Hematopoietic multipotent progenitor cell treated with erythropoietin and hydrocortisone succinate and interleukin-3 and kit ligand, for 15 days (in vitro differentiated cells): Measurements from ENCODE around the gene LRIG1.

Source experiments
- DNase-seq: peaks from one replicate; pipeline ENCODE4 v3.0.0-alpha.2; 2015; ENCODE audit warnings: low spot score

Gene LRIG1

GRCh38 chr3:66401157-66401550, 99.7 kb downstream of the LRIG1 start:
- no peak for DNase-seq

- no peak for DNase-seq
Observed at GRCh38 chr3:66400411-66401156, 100.2 kb downstream of the LRIG1 start.

DNA sequence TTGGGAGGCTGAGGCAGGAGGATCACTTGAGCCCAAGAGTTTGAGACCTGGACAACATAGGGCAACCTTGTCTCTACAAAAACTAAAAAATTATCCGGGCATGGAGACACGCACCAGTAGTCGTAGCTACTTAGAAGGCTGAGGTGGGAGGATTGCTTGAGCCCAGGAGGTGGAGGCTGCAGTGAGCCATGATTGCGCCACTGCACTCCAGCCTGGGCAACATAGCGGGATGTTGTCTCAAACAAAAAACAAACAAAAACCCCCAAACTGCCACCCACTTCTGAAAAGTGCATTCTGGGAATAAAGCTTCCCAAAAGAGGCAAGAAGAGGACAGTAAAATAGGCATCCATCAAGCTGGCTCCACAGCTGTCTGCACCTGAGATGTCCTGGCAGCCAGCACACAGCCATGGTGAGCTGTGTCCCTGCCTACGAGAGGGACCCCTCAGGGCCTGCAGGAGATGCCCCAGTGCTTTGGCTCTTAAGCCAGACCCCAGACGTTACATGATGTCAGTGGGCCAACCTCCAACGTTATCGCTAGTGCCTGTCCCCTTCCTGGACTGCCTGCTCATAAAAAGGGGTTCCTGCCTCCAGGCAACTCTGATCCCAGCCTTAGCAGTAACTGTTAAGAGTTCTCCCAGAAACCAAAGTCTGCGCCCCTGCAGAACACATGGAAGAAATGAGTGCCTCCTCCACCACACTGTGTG, 101.1 kb downstream of the LRIG1 start:
- no peak for DNase-seq

DNA sequence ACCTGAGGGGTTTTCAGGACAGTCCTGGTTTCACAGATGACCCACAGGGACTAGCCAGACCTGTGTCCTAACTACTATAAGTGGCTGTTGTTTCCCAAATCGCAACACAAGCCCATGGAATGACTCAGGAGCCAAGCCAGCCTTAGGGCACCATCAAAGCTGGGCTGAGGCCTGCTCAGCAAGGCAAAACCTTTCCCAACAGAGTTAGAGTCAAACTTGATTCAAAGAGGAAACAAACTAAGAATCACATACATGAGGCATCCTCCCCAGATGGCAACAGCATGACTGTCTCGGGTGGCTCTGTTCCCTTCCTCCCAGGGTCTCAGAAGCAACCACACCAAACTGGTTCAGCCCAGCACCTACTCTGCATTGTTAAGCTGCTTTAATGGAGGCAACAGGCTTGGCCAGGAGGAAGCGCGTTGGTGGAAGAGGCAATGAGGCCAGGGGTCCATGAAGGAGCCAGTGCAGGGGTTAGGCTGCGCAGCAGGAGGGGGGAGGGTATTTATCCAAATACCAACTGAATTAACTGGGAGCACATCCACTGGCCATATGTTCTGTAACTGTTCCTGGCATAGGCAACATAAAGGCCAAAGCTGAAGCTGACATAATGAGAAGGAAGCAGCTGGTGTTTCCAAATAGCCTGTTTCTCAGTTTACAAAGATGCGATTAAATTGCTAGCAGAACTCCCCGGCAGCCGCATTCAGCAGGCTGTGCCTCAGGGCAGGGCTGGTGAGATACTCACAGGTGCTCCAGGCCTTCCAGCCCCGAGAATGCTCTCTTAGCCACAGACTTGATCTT, 102.4 kb downstream of the LRIG1 start:
- no peak for DNase-seq

GRCh38 chr3:66397745-66398144, 103.1 kb downstream of the LRIG1 start:
- no peak for DNase-seq

- DNase-seq, result no peak
Observed at GRCh38 chr3:66396888-66397287, 103.9 kb downstream of the LRIG1 start.

- DNase-seq, result no peak
Observed at GRCh38 chr3:66396161-66396760, 104.6 kb downstream of the LRIG1 start.

DNA sequence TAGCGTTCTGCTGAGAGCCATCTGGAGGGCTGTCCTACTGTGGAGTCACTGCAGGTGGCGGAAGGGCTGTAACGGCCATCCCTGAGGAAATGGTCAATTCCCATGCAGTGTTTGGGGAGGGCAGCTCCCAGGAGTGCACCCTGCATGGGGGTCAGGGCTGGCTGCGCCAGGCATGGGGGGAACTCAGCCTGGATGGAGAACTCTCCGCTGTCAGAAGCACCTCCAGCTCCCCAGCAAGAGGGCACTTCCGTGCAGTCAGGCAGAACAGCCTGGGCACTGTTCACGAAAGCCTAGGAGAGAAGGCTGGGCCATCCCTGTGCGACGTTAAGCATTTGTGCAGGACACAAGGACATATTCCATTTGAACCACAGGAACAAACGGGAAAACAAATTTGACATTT, 105.2 kb downstream of the LRIG1 start:
- no peak for DNase-seq

- no peak for DNase-seq
Observed at GRCh38 chr3:66394753-66395249, 106.0 kb downstream of the LRIG1 start.

DNA sequence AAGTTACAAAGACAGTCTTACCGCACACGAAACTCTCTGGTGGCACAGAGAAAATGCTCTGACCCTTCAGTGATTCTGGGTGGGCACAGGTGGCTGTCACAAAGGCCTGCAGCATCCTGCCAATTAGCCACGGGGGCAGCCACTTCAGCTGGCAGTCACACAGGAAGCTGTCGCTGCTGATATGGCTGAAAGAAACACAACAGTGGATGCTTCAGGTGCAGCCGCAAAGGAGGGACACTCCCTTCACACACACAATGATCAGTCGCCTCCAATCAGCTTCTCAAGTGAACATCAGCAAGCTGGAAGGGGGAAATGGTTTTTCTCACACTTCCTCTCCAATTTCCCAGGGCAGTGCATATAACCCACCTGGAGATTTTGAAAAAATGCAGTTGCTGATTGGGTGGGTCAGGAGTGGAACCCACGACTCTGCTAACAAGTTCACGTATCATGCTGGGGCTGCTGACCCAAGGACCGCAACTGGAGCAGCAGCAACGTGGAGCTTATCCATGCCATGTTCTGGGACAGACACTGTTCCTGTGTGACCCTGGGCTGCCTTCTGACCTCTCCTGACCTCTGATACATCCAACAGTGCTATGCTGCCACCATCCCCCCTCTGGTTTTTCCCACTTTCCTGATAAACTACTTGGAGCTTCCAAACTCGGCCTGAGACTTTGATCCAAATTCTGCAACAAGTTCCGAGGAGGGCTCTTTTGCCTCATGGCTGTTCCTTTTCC, 106.6 kb downstream of the LRIG1 start:
- no peak for DNase-seq

DNA sequence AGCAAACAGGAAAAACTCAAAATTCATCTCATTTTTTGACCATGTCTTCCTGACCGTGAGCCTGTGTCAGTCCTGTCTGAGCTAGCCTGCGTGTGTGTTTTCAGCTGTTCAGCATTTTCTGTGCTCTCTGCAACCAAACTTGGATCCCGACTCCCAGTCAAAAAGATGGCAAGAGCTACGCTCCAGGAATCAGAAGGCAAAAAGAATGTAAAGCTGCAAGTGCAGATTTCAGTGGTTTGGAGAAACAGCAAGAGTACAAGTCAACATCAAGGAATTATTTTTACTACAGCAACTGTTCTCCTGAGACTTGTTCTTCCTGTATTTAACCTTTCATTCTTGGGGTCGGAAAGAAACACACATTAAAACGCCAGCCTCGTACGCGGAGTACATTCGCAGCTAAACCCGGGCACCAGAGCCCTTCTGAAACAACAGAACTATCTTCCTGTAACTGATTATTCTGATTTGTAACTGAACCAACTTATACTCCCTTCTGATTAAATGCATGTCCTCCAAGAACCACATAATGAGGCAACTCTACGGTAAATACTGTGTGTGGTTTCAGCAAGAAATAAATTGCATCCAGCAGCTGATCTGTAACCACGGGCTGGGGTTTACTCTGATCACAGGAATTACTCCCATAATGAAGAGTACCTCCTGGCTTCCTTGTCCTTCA, 107.4 kb downstream of the LRIG1 start:
- no peak for DNase-seq

DNA sequence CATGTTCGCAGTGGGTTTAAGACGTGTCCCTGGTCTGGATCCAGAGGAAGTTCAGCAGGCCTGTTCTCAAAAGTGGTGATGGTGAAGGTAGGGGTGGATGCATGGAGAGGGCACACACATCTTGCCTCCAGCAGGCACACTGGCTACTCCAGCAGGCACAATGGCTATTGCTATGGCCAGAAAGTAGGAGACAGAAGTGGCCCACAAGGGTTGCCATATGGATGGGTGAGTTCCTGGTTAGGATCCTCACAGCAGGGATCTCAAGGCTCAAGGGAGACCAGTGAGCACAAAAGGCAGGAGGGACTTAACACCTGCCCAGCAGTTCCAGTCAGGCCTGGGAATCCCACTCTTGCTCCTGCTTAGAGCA, 107.9 kb downstream of the LRIG1 start:
- DNase-seq, result no peak

GRCh38 chr3:66392512-66392911, 108.3 kb downstream of the LRIG1 start:
- DNase-seq, result no peak

- no peak for DNase-seq
Observed at GRCh38 chr3:66390013-66390412, 110.8 kb downstream of the LRIG1 start.

GRCh38 chr3:66386925-66387650, 113.7 kb downstream of the LRIG1 start:
- DNase-seq, result no peak

DNA sequence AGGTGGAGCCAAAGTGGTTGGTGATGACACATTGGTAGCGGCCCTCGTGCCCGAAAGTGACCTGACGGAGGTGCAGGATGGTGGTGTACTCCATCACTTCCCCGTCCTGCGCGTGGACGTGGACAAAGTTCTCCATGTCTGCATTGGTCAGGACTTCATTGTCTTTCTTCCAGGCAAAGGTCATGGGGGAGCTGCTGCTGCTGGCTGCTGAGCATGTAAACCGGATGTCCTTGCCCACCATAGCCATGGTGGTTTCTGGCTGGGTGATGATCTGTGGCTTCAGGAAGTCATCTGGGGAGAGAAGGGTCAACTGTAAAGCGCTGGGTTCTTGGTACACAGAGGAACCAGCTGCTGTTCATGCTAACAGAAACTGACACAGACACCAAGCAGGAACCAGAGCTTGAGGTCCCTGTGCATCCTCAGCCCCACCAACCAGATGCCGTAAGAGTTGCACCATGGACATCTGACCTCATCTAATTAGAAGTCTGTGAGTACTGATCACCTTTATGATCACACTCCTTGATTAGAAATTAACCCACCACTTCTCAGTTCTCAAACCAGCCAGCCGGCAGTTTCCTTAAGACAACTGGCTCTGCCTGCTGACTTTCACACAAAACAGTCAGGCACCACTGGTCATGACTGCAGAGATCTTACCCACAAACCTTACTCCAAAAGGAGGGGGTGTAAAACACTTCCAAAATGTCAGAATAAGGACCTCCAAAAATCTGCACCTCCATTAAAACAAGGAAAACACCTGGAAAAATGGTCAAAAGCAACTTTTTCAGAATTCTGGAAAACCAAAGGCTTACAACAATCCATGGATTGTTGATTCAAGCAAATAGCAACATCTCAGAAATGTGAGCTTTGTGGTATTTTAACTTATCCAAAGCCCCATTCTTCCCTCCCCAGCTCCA, 114.6 kb downstream of the LRIG1 start:
- no peak for DNase-seq

GRCh38 chr3:66385066-66385465, 115.8 kb downstream of the LRIG1 start:
- no peak for DNase-seq

- DNase-seq, result no peak
Observed at GRCh38 chr3:66383998-66384745, 116.7 kb downstream of the LRIG1 start.

GRCh38 chr3:66383023-66383422, 117.8 kb downstream of the LRIG1 start:
- no peak for DNase-seq
